Measurements from ENCODE around the gene RNF121. TPM values are rescaled to one million over a fixed set of nuclear protein-coding genes. Genes with fewer than 3 reads are reported as not detected.

Gene RNF121
- total and polyA plus RNA-seq, 2 of the 8 experiments (the other 6 are each of a cell fraction or from before 2014, with no cell fraction given), result 39.7 to 51.6 TPM

GRCh38 chr11:72039856-72040401 is 111.1 kb downstream of the RNF121 start:
- Histone ChIP-seq H2BK120ac (replicated peaks; ENCODE audit: low read depth, low read length) (peak overlapping the region; percentile 63), H4K20me1 (replicated peaks in 1 of 2; ENCODE audit: control insufficient read depth in 1 of 2, insufficient read depth in 2 of 2, low read length in 2 of 2) (no peaks in the 10 kb centered on the region), H4K8ac (ENCODE audit: extremely low read depth, insufficient read depth, low read length) (no peak overlapping the region), H4K5ac (ENCODE audit: insufficient read length, low read depth, low read length) (peak overlapping the region; percentile 24), H2BK12ac (ENCODE audit: low read depth, low read length) (peak overlapping the region; percentile 86), H4K91ac (replicated peaks; ENCODE audit: insufficient read length, low read length) (peak overlapping the region; percentile 83), H2BK15ac (ENCODE audit: low read length) (no peak overlapping the region), H3K9ac (replicated peaks in 1 of 4; ENCODE audit: extremely low read depth in 1 of 4, low read depth in 3 of 4, low read length in 3 of 4) (peak overlapping the region in 3 of 4 experiments; percentile 70 to 86 (median 74); a peak in 6 of 7 replicates), H3K4me3 (ENCODE audit: extremely low read depth in 1 of 4, insufficient read depth in 2 of 4, low read depth in 3 of 4, low read length in 4 of 4) (peak overlapping the region; percentile 34 to 55 (median 42); a peak in 5 of 8 replicates), H2AFZ (ENCODE audit: low read length) (no peak overlapping the region), H3K27ac (ENCODE audit: low read depth, low read length) (peak overlapping the region; percentile 92), H3K4me1 (replicated peaks in 1 of 4; ENCODE audit: control insufficient read depth in 3 of 4, insufficient read depth in 4 of 4, low read length in 3 of 4) (peaks cover 29 to 36% (median 33%) of the 10 kb centered on the region in 4 experiments), H2BK5ac (ENCODE audit: low read depth, low read length) (peak overlapping the region; percentile 77), H3K23ac (ENCODE audit: insufficient read length) (no peak overlapping the region), H3K27me3 (replicated peaks in 1 of 4; ENCODE audit: control insufficient read depth in 3 of 4, extremely low read depth in 1 of 4, insufficient read depth in 3 of 4, low read length in 3 of 4) (no peaks in the 10 kb centered on the region), H3K14ac (ENCODE audit: insufficient read length) (peak overlapping the region; percentile 58), H3K23me2 (ENCODE audit: low read depth, low read length) (peaks cover 7% of the 10 kb centered on the region), H3K56ac (replicated peaks; ENCODE audit: insufficient read length, low read depth, low read length) (no peak overlapping the region), H3K79me1 (ENCODE audit: low read depth, low read length) (peaks cover 15% of the 10 kb centered on the region), H3K79me2 (ENCODE audit: control insufficient read depth in 1 of 2, insufficient read depth in 2 of 2, low read length in 2 of 2) (peaks cover 10 to 71% of the 10 kb centered on the region in 2 experiments; a peak in 3 of 4 replicates), H3K36me3 (ENCODE audit: control insufficient read depth in 2 of 4, insufficient read depth in 4 of 4, low read length in 3 of 4) (peaks cover 0 to 9% (median 0%) of the 10 kb centered on the region in 4 experiments; a peak in 3 of 8 replicates), H3K4ac (replicated peaks; ENCODE audit: insufficient read length, low read depth, low read length) (peak overlapping the region; percentile 69), H3K9me3 (ENCODE audit: insufficient read depth in 2 of 2, low read depth in 1 of 2, low read length in 1 of 2) (no peaks in the 10 kb centered on the region), H3K4me2 (ENCODE audit: insufficient read depth in 1 of 2, low read depth in 2 of 2, low read length in 2 of 2) (peak overlapping the region; percentile 73 to 92), H3K18ac (ENCODE audit: extremely low read depth, low read length) (peak overlapping the region; percentile 36; the same call in 1 of the 2 replicates), H2AK5ac (ENCODE audit: low read depth, low read length) (peak overlapping the region; percentile 57; the same call in 1 of the 2 replicates), H2BK20ac (ENCODE audit: low read length) (no peak overlapping the region)
- ChIA-PET CTCF (ENCODE audit: partially characterized antibody) (interaction anchor here (0.6 to 4.6 kb wide), 14 partner anchors 8 to 1404 kb away, joined by 3 to 57 read pairs (median 4); no protein-coding TSS in a partner anchor), POLR2A (ENCODE audit: partially characterized antibody) (interaction anchor here (0.7 to 4.8 kb wide), 17 partner anchors 9 to 257 kb away, joined by 3 to 33 read pairs (median 4); partner anchors contain the start of genes ANAPC15 and LRRC51)
- DNase-seq (ENCODE audit: low read depth in 1 of 2, low spot score in 2 of 2), result no peak
- WGBS, 2 experiments (ENCODE audit: extremely low coverage in 1 of 2, insufficient coverage in 1 of 2, insufficient read length in 1 of 2, insufficient replicate concordance in 2 of 2, low coverage in 1 of 2, low lambda C conversion rate in 2 of 2, missing lambda C conversion rate in 1 of 2), result 82% methylated on average over 6 of the region's 6 CpGs; no CpG with 5 or more reads in 1 of the 2 experiments
- no peak for FAIRE-seq
- no peak for TF ChIP-seq RFX5 (IDR thresholded peaks at IDR 0.05; ENCODE audit: borderline replicate concordance, low read depth, low read length)
- TF ChIP-seq RBBP5 (IDR thresholded peaks at IDR 0.05; ENCODE audit: borderline replicate concordance, low read depth, low read length), result 0 out of 2 replicates have a peak, but pooled peaks have one; percentile 5

Data from H1 (cell line).